BJ (cell line): Measurements from ENCODE around the gene FHIP1A. TPM values are rescaled to one million over a fixed set of nuclear protein-coding genes. Genes with fewer than 3 reads are reported as not detected.

ENCODE experiments used
- CTCF ChIA-PET: fragments of 350-600 bp; formaldehyde crosslinking; extraction: SDS; loops from one replicate; lab custom pipeline; 2021; ENCODE audit warnings: antibody characterized with exemption, inconsistent platforms; lab: Yijun Ruan, JAX
- POLR2A ChIA-PET: fragments of 300-600 bp; sonication (Branson Sonifier 250); formaldehyde crosslinking; extraction: SDS; loops from one replicate; lab custom pipeline; 2021; ENCODE audit warnings: antibody characterized with exemption; lab: Charles Lee
- DNase-seq: peaks from one replicate; pipeline ENCODE4 v3.0.0-alpha.2; 2011; ENCODE audit warnings: low read depth
- H3K27me3 ChIP-seq: 2 replicates; pipeline ENCODE4 v1.6.0; 2011; ENCODE audit warnings: low read length; ENCODE audit not compliant: control insufficient read depth, insufficient read depth
- H3K36me3 ChIP-seq: 2 replicates; pipeline ENCODE4 v1.5.1; 2011; ENCODE audit warnings: low read length; ENCODE audit not compliant: control insufficient read depth, insufficient read depth
- H3K4me3 ChIP-seq: 2 replicates; pipeline ENCODE4 v1.5.1; 2011; ENCODE audit warnings: low read depth, mild to moderate bottlenecking, control low read depth, low read length
- CTCF ChIP-seq: IDR thresholded peaks from 2 replicates; pipeline ENCODE4 v1.5.1; 2011; ENCODE audit warnings: low read depth, mild to moderate bottlenecking, control low read depth, inconsistent platforms, low read length, moderate library complexity; ENCODE audit not compliant: insufficient read depth
- polyA minus RNA-seq: library from RNA; depleted of rRNA, polyadenylated mRNA; stranded (reverse); fragments of >200 nt; gene quantifications from 2 replicates; pipeline ENCODE4 v1.2.3, GENCODE V29; 2011; rRNA and poly(A)+ RNA removed
- polyA plus RNA-seq: library from polyadenylated mRNA; depleted of rRNA; stranded (reverse); fragments of >200 nt; gene quantifications from 2 replicates; pipeline ENCODE4 v1.2.3, GENCODE V29; 2011; rRNA removed

FHIP1A gene
- polyA plus RNA-seq, result 0.28 and 0.49 TPM in 2 replicates
- 0.38 and 0.67 TPM in 2 replicates for polyA minus RNA-seq

GRCh38 chr4:151408630-151409469 is at the start of gene FHIP1A:
TSS of gene FHIP1A (plus strand) at chr4:151409176. CDS start at chr4:151566260, 157,084 bp downstream.
- Histone ChIP-seq H3K36me3 (no peaks in the 10 kb centered on the region), H3K4me3 (peak within 1 kb of the TSS; percentile 46), H3K27me3 (peaks cover 4% of the 10 kb centered on the region; the same call in 1 of the 2 replicates)
- POLR2A ChIA-PET, result no interaction called here
- CTCF ChIA-PET, result no interaction called here
- peak; percentile 32; the same call in 1 of the 2 replicates for TF ChIP-seq CTCF
- DNase-seq, result peak; percentile 15

GRCh38 chr4:151359576-151359975 is 49.4 kb upstream of the FHIP1A start:
- 0 out of 2 replicates have a peak, but pooled peaks cover 1% of the 10 kb centered on the region for H3K27me3 ChIP-seq
- H3K36me3 ChIP-seq, result no peaks in the 10 kb centered on the region
- CTCF ChIA-PET, result interaction anchor here (1.2 to 1.7 kb wide), 3 partner anchors 83 to 246 kb away, joined by 5 to 10 read pairs (median 8); partner anchors contain the start of gene PRSS48
- no peak for DNase-seq
- TF ChIP-seq CTCF, result no peak
- POLR2A ChIA-PET, result no interaction called here
- H3K4me3 ChIP-seq, result no peak overlapping the region

GRCh38 chr4:151361126-151361525 is 47.9 kb upstream of the FHIP1A start:
- CTCF ChIA-PET, result no interaction called here
- Histone ChIP-seq H3K36me3 (no peaks in the 10 kb centered on the region), H3K4me3 (no peak overlapping the region), H3K27me3 (0 out of 2 replicates have a peak, but pooled peaks cover 1% of the 10 kb centered on the region)
- no peak for TF ChIP-seq CTCF
- POLR2A ChIA-PET, result no interaction called here
- no peak for DNase-seq

GRCh38 chr4:151361966-151362365 is 47.0 kb upstream of the FHIP1A start:
- Histone ChIP-seq H3K27me3 (0 out of 2 replicates have a peak, but pooled peaks cover 1% of the 10 kb centered on the region), H3K4me3 (no peak overlapping the region), H3K36me3 (no peaks in the 10 kb centered on the region)
- ChIA-PET CTCF (interaction anchor here (0.8 to 2.2 kb wide), 16 partner anchors 12 to 1035 kb away, joined by 3 to 10 read pairs (median 4); no protein-coding TSS in a partner anchor), POLR2A (no interaction called here)
- no peak for TF ChIP-seq CTCF
- no peak for DNase-seq

- ChIA-PET POLR2A (no interaction called here), CTCF (interaction anchor here (0.6 to 3.1 kb wide), 24 partner anchors 12 to 1064 kb away, joined by 3 to 22 read pairs (median 3); no protein-coding TSS in a partner anchor)
- Histone ChIP-seq H3K36me3 (no peaks in the 10 kb centered on the region), H3K4me3 (no peak overlapping the region), H3K27me3 (0 out of 2 replicates have a peak, but pooled peaks cover 1% of the 10 kb centered on the region)
- peak; percentile 98 for TF ChIP-seq CTCF
- peak; percentile 9 for DNase-seq
Observed at GRCh38 chr4:151362404-151363164, 46.4 kb upstream of the FHIP1A start.
